ENCODE measurements around the gene PEDS1. TPM values are rescaled to one million over a fixed set of nuclear protein-coding genes. Genes with fewer than 3 reads are reported as not detected.

PEDS1 gene
- total RNA-seq, 1 experiment from 2014 or later = 35.6 TPM

DNA sequence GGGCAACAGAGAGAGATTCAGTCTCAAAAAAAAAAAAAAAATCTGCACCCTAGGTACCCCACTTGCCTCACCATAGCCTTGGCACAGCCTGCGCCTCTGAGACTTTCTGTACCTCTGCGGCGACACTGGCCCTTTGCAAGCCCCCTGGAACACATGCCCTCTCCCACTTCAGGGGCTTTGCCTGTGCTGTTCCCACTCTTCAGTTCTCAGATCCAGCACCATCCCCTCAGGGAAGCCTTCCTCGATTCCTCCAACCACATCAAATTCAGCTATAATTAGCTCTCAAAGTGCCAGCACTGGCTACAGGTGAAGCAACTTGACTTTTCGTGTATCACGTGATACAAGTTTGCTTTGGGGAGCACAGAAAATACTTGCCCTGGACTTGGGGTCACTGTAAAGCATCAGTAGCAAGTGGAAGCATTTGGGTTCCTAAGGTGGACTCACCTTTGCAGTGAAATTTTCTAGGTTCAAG lies 38.4 kb downstream of the PEDS1 start:
- H3K4me3 Mint-ChIP-seq = peak overlapping the region; percentile 98
- peak overlapping the region; percentile 50 for H3K27ac Mint-ChIP-seq
- no peak for TF ChIP-seq ESRRA (CRISPR knock-in tag; IDR thresholded peaks at IDR 0.05; ENCODE audit: borderline replicate concordance)
- TF ChIP-seq, protein P1, sequence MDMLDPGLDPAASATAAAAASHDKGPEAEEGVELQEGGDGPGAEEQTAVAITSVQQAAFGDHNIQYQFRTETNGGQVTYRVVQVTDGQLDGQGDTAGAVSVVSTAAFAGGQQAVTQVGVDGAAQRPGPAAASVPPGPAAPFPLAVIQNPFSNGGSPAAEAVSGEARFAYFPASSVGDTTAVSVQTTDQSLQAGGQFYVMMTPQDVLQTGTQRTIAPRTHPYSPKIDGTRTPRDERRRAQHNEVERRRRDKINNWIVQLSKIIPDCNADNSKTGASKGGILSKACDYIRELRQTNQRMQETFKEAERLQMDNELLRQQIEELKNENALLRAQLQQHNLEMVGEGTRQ (CRISPR knock-in tag; IDR thresholded peaks at IDR 0.05) = 0 out of 2 replicates have a peak, but pooled peaks have one; percentile 22
- no peak for TF ChIP-seq RORB (CRISPR knock-in tag; IDR thresholded peaks at IDR 0.05)
- TF ChIP-seq, protein P2, sequence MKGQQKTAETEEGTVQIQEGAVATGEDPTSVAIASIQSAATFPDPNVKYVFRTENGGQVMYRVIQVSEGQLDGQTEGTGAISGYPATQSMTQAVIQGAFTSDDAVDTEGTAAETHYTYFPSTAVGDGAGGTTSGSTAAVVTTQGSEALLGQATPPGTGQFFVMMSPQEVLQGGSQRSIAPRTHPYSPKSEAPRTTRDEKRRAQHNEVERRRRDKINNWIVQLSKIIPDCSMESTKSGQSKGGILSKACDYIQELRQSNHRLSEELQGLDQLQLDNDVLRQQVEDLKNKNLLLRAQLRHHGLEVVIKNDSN (CRISPR knock-in tag; IDR thresholded peaks at IDR 0.05) = no peak
- TF ChIP-seq ZNF138 (CRISPR knock-in tag; conservative IDR thresholded peaks at IDR 0.05) = no peak
- no peak for TF ChIP-seq NR2C2 (CRISPR knock-in tag; IDR thresholded peaks at IDR 0.05)
- H3K27me3 Mint-ChIP-seq (ENCODE audit: low read depth) = 0 out of 2 replicates have a peak, but pooled peaks cover 2% of the 10 kb centered on the region
- DNase-seq (ENCODE audit: low spot score) (no peak), ATAC-seq (no peak)
- H3K36me3 Mint-ChIP-seq = no peaks in the 10 kb centered on the region
- POLR2A ChIA-PET = interaction anchor here (1.2 to 2.0 kb wide), 3 partner anchors 27 to 57 kb away, joined by 4 to 8 read pairs (median 6); no protein-coding TSS in a partner anchor
- peaks cover 44% of the 10 kb centered on the region for H3K4me1 Mint-ChIP-seq
- H3K9me3 Mint-ChIP-seq = no peaks in the 10 kb centered on the region
- CTCF ChIA-PET = interaction anchor here (0.8 to 2.8 kb wide), 18 partner anchors 9 to 349 kb away, joined by 3 to 27 read pairs (median 6); partner anchors contain the start of genes CEBPB and PEDS1

DNA sequence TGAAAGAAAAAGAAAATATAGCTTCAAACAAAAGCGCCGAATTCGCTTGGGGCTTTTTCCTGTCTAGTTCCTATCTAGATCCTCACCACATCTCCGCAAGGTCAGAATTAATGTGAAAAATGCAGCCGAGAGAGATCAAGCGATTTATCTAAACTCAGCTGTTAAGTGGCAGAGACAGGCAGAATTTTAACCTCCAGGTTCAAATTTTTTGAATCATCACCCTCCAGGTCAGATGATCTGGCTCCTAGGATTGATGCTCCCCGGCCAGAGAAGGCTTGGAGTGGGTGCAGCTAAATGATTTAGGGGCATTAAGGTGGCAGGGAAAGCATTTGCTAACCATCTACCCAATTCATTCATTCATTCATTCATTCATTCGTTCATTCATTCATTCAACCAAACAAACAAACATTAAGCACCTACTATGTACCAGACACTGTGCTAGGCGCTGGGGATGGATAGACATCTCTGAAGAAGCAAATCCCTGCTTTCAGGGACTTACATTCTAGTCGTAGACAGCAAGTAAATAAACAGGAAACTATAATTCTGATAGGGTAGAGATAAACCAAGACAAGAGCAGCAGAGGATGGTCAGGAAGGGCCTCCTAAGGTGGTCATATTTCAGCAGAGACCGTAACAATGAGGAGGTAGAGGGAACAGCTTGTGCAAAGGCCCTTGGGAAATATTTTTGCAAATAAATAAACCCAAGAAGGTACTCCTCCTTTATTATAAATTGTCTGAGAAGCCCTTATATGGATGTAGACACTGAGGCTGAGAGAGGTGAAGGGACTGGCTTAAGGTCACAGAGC lies 39.9 kb downstream of the PEDS1 start:
- TF ChIP-seq, protein P2 (CRISPR knock-in tag; IDR thresholded peaks at IDR 0.05) = no peak
- TF ChIP-seq JAZF1 (CRISPR knock-in tag; IDR thresholded peaks at IDR 0.05) (no peak), GTF2I (CRISPR knock-in tag; conservative IDR thresholded peaks at IDR 0.05) (no peak), ZNF396 (CRISPR knock-in tag; IDR thresholded peaks at IDR 0.05; ENCODE audit: borderline replicate concordance) (no peak), ZNF121 (CRISPR knock-in tag; IDR thresholded peaks at IDR 0.05) (no peak), ZNF317 (CRISPR knock-in tag; IDR thresholded peaks at IDR 0.05; ENCODE audit: borderline replicate concordance, low read depth) (no peak), GABPB1 (CRISPR knock-in tag; IDR thresholded peaks at IDR 0.05) (no peak), NFE2L1 (CRISPR knock-in tag; IDR thresholded peaks at IDR 0.05) (no peak), CREM (CRISPR knock-in tag; IDR thresholded peaks at IDR 0.05) (no peak), ZNF138 (CRISPR knock-in tag; conservative IDR thresholded peaks at IDR 0.05) (no peak), SMAD3 (CRISPR knock-in tag; IDR thresholded peaks at IDR 0.05; ENCODE audit: borderline replicate concordance) (no peak), PRRX2 (CRISPR knock-in tag; IDR thresholded peaks at IDR 0.05) (no peak), FOXK1 (CRISPR knock-in tag; IDR thresholded peaks at IDR 0.05) (no peak), ZNF232 (CRISPR knock-in tag; IDR thresholded peaks at IDR 0.05) (no peak), SP1 (CRISPR knock-in tag; conservative IDR thresholded peaks at IDR 0.05) (no peak)
- TF ChIP-seq, protein P3, sequence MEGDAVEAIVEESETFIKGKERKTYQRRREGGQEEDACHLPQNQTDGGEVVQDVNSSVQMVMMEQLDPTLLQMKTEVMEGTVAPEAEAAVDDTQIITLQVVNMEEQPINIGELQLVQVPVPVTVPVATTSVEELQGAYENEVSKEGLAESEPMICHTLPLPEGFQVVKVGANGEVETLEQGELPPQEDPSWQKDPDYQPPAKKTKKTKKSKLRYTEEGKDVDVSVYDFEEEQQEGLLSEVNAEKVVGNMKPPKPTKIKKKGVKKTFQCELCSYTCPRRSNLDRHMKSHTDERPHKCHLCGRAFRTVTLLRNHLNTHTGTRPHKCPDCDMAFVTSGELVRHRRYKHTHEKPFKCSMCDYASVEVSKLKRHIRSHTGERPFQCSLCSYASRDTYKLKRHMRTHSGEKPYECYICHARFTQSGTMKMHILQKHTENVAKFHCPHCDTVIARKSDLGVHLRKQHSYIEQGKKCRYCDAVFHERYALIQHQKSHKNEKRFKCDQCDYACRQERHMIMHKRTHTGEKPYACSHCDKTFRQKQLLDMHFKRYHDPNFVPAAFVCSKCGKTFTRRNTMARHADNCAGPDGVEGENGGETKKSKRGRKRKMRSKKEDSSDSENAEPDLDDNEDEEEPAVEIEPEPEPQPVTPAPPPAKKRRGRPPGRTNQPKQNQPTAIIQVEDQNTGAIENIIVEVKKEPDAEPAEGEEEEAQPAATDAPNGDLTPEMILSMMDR (IDR thresholded peaks at IDR 0.05) = no peak
- TF ChIP-seq, protein P4, sequence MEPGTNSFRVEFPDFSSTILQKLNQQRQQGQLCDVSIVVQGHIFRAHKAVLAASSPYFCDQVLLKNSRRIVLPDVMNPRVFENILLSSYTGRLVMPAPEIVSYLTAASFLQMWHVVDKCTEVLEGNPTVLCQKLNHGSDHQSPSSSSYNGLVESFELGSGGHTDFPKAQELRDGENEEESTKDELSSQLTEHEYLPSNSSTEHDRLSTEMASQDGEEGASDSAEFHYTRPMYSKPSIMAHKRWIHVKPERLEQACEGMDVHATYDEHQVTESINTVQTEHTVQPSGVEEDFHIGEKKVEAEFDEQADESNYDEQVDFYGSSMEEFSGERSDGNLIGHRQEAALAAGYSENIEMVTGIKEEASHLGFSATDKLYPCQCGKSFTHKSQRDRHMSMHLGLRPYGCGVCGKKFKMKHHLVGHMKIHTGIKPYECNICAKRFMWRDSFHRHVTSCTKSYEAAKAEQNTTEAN (CRISPR knock-in tag; IDR thresholded peaks at IDR 0.05) = no peak
- TF ChIP-seq, protein P5, sequence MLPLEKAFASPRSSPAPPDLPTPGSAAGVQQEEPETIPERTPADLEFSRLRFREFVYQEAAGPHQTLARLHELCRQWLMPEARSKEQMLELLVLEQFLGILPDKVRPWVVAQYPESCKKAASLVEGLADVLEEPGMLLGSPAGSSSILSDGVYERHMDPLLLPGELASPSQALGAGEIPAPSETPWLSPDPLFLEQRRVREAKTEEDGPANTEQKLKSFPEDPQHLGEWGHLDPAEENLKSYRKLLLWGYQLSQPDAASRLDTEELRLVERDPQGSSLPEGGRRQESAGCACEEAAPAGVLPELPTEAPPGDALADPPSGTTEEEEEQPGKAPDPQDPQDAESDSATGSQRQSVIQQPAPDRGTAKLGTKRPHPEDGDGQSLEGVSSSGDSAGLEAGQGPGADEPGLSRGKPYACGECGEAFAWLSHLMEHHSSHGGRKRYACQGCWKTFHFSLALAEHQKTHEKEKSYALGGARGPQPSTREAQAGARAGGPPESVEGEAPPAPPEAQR (CRISPR knock-in tag; IDR thresholded peaks at IDR 0.05) = no peak
- TF ChIP-seq, protein P6, sequence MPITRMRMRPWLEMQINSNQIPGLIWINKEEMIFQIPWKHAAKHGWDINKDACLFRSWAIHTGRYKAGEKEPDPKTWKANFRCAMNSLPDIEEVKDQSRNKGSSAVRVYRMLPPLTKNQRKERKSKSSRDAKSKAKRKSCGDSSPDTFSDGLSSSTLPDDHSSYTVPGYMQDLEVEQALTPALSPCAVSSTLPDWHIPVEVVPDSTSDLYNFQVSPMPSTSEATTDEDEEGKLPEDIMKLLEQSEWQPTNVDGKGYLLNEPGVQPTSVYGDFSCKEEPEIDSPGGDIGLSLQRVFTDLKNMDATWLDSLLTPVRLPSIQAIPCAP (CRISPR knock-in tag; IDR thresholded peaks at IDR 0.05) = no peak
- TF ChIP-seq, protein P7, sequence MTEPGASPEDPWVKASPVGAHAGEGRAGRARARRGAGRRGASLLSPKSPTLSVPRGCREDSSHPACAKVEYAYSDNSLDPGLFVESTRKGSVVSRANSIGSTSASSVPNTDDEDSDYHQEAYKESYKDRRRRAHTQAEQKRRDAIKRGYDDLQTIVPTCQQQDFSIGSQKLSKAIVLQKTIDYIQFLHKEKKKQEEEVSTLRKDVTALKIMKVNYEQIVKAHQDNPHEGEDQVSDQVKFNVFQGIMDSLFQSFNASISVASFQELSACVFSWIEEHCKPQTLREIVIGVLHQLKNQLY (CRISPR knock-in tag; IDR thresholded peaks at IDR 0.05) = no peak
- Mint-ChIP-seq H3K36me3 (no peaks in the 10 kb centered on the region), H3K4me3 (peak overlapping the region; percentile 98), H3K9me3 (no peaks in the 10 kb centered on the region), H3K4me1 (peaks cover 55% of the 10 kb centered on the region), H3K27ac (peak overlapping the region; percentile 95), H3K27me3 (ENCODE audit: low read depth) (no peaks in the 10 kb centered on the region)
- DNase-seq (ENCODE audit: low spot score) (no peak), ATAC-seq (no peak)
- CTCF ChIA-PET = interaction anchor here (0.7 to 2.2 kb wide), 3 partner anchors 15 to 66 kb away, joined by 3 to 8 read pairs (median 3); no protein-coding TSS in a partner anchor
- POLR2A ChIA-PET = interaction anchor here (1.4 kb wide), 1 partner anchor 59 kb away, joined by 4 read pairs; no protein-coding TSS in a partner anchor
